Liver (tissue), 3 donors: ENCODE results near the gene BLM.

Experiments
- EGR1 ChIP-seq, 2 donors: IDR thresholded peaks; 2 replicates each; pipeline ENCODE4 v1.6.1; 2016 to 2018; ENCODE audit warnings: antibody characterized with exemption in 2 of 2, low read depth in 2 of 2
- GABPA ChIP-seq, 2 donors: IDR thresholded peaks in 1 of 2; conservative IDR thresholded peaks in 1 of 2; 2 replicates each; pipeline ENCODE4 v1.6.1; 2016; ENCODE audit warnings: antibody characterized with exemption in 2 of 2, mild to moderate bottlenecking in 1 of 2, moderate library complexity in 1 of 2
- HNF4A ChIP-seq, 2 donors: conservative IDR thresholded peaks; 2 replicates each; pipeline ENCODE4 v1.6.1; 2016; ENCODE audit warnings: antibody characterized with exemption in 2 of 2, mild to moderate bottlenecking in 2 of 2
- HNF4G ChIP-seq: IDR thresholded peaks from 2 replicates; pipeline ENCODE4 v1.6.1; 2016; ENCODE audit warnings: antibody characterized with exemption
- JUND ChIP-seq, 2 donors: IDR thresholded peaks; 2 replicates each; pipeline ENCODE4 v1.6.1; 2016; ENCODE audit warnings: antibody characterized with exemption in 2 of 2
- RAD21 ChIP-seq, 2 donors: IDR thresholded peaks; 2 replicates each; pipeline ENCODE4 v1.6.1; 2016; ENCODE audit warnings: antibody characterized with exemption in 2 of 2, mild to moderate bottlenecking in 2 of 2
- RXRA ChIP-seq, 2 donors: IDR thresholded peaks; 2 replicates each; pipeline ENCODE4 v1.6.1; 2017 to 2018; ENCODE audit warnings: antibody characterized with exemption in 2 of 2, mild to moderate bottlenecking in 1 of 2
- SP1 ChIP-seq: IDR thresholded peaks from 2 replicates; pipeline ENCODE4 v1.6.1; 2018; ENCODE audit warnings: antibody characterized with exemption, mild to moderate bottlenecking
- TAF1 ChIP-seq: conservative IDR thresholded peaks from 2 replicates; pipeline ENCODE4 v1.6.1; 2016; ENCODE audit warnings: antibody characterized with exemption, mild to moderate bottlenecking
- YY1 ChIP-seq: IDR thresholded peaks from 2 replicates; pipeline ENCODE4 v1.6.1; 2016; ENCODE audit warnings: antibody characterized with exemption, mild to moderate bottlenecking
- TF ChIP-seq, protein P1 (sequence below): fragments of 150-350 bp; IDR thresholded peaks from 2 replicates; pipeline ENCODE4 v1.5.1; 2017; ENCODE audit warnings: improper control_type of control experiment, low read depth, low read length; ENCODE audit not compliant: missing input control
- TF ChIP-seq, protein P2 (sequence below): IDR thresholded peaks from 2 replicates; pipeline ENCODE4 v1.6.1; 2016; ENCODE audit warnings: antibody characterized with exemption
- TF ChIP-seq, protein P3 (sequence below): IDR thresholded peaks from 2 replicates; pipeline ENCODE4 v1.6.1; 2016; ENCODE audit warnings: antibody characterized with exemption
- TF ChIP-seq, protein P4 (sequence below): IDR thresholded peaks from 2 replicates; pipeline ENCODE4 v1.6.1; 2016; ENCODE audit warnings: antibody characterized with exemption, mild to moderate bottlenecking
- donor health status: healthy.
- donor health status: healthy.

DNA sequence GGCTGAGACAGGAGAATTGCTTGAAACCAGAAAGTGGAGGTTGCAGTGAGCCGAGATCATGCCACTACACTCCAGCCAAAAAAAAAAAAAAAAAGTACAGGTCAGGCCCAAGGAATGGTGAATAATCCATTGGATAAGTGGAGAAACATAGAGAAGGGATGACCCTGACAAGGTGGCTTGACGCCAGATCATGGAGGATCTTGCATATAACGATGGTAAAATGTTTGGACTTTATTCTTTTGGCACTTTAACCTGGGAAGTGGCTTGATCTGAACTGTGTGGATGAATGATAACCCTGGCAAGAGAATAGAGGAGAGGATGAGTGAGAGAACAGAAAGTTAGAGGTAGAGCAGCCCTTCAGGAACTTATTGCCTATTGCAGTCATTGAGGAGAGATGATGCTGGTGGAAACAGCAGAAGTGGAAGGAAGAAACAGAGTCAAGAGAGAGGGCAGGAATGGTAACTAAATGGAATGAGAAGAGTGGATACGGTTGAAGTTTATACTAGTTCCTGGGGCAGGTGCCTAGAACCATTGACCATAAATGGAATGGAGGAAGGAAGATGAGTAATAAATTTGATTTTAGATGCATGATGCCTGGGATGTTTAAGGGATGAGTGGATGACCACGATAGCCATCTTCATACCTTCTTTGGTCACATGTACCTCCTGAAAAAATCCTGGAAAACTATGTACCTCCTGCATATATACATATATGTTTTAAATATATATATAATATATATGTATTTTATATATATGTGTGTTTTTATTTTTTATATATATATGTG lies 57.8 kb downstream of the BLM start:
- TF ChIP-seq, protein P1, sequence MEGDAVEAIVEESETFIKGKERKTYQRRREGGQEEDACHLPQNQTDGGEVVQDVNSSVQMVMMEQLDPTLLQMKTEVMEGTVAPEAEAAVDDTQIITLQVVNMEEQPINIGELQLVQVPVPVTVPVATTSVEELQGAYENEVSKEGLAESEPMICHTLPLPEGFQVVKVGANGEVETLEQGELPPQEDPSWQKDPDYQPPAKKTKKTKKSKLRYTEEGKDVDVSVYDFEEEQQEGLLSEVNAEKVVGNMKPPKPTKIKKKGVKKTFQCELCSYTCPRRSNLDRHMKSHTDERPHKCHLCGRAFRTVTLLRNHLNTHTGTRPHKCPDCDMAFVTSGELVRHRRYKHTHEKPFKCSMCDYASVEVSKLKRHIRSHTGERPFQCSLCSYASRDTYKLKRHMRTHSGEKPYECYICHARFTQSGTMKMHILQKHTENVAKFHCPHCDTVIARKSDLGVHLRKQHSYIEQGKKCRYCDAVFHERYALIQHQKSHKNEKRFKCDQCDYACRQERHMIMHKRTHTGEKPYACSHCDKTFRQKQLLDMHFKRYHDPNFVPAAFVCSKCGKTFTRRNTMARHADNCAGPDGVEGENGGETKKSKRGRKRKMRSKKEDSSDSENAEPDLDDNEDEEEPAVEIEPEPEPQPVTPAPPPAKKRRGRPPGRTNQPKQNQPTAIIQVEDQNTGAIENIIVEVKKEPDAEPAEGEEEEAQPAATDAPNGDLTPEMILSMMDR = no peak
- TF ChIP-seq, protein P2, sequence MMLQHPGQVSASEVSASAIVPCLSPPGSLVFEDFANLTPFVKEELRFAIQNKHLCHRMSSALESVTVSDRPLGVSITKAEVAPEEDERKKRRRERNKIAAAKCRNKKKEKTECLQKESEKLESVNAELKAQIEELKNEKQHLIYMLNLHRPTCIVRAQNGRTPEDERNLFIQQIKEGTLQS = no peak
- TF ChIP-seq, protein P3, sequence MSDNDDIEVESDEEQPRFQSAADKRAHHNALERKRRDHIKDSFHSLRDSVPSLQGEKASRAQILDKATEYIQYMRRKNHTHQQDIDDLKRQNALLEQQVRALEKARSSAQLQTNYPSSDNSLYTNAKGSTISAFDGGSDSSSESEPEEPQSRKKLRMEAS = no peak
- TF ChIP-seq JUND (IDR thresholded peaks at IDR 0.05) (no peak), SP1 (no peak), HNF4G (no peak), RXRA (IDR thresholded peaks at IDR 0.05) (no peak), RAD21 (IDR thresholded peaks at IDR 0.05) (no peak), TAF1 (no peak), GABPA (IDR thresholded peaks at IDR 0.05 in 1 of 2, conservative IDR thresholded peaks at IDR 0.05 in 1 of 2) (no peak), EGR1 (IDR thresholded peaks at IDR 0.05; ENCODE audit: low read depth in 2 of 2) (no peak), YY1 (no peak), HNF4A (conservative IDR thresholded peaks at IDR 0.05) (no peak)
- TF ChIP-seq, protein P4, sequence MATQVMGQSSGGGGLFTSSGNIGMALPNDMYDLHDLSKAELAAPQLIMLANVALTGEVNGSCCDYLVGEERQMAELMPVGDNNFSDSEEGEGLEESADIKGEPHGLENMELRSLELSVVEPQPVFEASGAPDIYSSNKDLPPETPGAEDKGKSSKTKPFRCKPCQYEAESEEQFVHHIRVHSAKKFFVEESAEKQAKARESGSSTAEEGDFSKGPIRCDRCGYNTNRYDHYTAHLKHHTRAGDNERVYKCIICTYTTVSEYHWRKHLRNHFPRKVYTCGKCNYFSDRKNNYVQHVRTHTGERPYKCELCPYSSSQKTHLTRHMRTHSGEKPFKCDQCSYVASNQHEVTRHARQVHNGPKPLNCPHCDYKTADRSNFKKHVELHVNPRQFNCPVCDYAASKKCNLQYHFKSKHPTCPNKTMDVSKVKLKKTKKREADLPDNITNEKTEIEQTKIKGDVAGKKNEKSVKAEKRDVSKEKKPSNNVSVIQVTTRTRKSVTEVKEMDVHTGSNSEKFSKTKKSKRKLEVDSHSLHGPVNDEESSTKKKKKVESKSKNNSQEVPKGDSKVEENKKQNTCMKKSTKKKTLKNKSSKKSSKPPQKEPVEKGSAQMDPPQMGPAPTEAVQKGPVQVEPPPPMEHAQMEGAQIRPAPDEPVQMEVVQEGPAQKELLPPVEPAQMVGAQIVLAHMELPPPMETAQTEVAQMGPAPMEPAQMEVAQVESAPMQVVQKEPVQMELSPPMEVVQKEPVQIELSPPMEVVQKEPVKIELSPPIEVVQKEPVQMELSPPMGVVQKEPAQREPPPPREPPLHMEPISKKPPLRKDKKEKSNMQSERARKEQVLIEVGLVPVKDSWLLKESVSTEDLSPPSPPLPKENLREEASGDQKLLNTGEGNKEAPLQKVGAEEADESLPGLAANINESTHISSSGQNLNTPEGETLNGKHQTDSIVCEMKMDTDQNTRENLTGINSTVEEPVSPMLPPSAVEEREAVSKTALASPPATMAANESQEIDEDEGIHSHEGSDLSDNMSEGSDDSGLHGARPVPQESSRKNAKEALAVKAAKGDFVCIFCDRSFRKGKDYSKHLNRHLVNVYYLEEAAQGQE = no peak
